Measurements from ENCODE around the gene MLPH.

MLPH gene

GRCh38 chr2:237453671-237454070, 33.4 kb upstream of the MLPH start:
- H3K27me3 ChIP-seq (ENCODE audit: insufficient read depth, low read length) = no peaks in the 10 kb centered on the region
- no peak overlapping the region for H3K4ac ChIP-seq (ENCODE audit: low read depth, low read length)
- no peak overlapping the region for H4K12ac ChIP-seq (ENCODE audit: low read depth, low read length)
- H2AK5ac ChIP-seq (ENCODE audit: low read length) = no peak overlapping the region
- DNase-seq = no peak
- H3K79me1 ChIP-seq (ENCODE audit: low read length) = no peaks in the 10 kb centered on the region
- H3K14ac ChIP-seq (ENCODE audit: low read length) = no peak overlapping the region
- no peaks in the 10 kb centered on the region for H3K79me2 ChIP-seq (ENCODE audit: control insufficient read depth, insufficient read depth, low read length, poor library complexity)
- H3K9me3 ChIP-seq (ENCODE audit: insufficient read depth, low read depth, low read length) = peaks cover 12% of the 10 kb centered on the region
- peaks cover 0 to 3% of the 10 kb centered on the region in 2 experiments for H3K36me3 ChIP-seq (ENCODE audit: control insufficient read depth in 1 of 2, insufficient read depth in 2 of 2, low read length in 2 of 2)
- peaks cover 2 to 4% of the 10 kb centered on the region in 2 experiments for H3K4me1 ChIP-seq (ENCODE audit: control insufficient read depth in 1 of 2, insufficient read depth in 2 of 2, low read length in 2 of 2)
- no CpG with 5 or more reads among the region's 3 CpGs for WGBS (ENCODE audit: extremely low coverage, insufficient coverage, insufficient read length)
- H2BK120ac ChIP-seq (ENCODE audit: insufficient read depth, low read length, poor library complexity) = no peak overlapping the region
- H4K91ac ChIP-seq (ENCODE audit: low read depth, low read length) = no peak overlapping the region
- H3K4me3 ChIP-seq (ENCODE audit: low read depth, low read length) = no peak overlapping the region
- H3K4me2 ChIP-seq (ENCODE audit: low read length) = no peak overlapping the region
- H2BK12ac ChIP-seq (ENCODE audit: low read length) = no peak overlapping the region
- H3K9ac ChIP-seq (ENCODE audit: low read length) = no peak overlapping the region
- no peak overlapping the region for H3K23ac ChIP-seq (ENCODE audit: low read length)
- no peak overlapping the region for H2BK5ac ChIP-seq (ENCODE audit: low read depth, low read length, poor library complexity)
- H3K27ac ChIP-seq (ENCODE audit: low read depth, low read length) = no peak overlapping the region
- no peak overlapping the region for H4K8ac ChIP-seq (ENCODE audit: low read depth, low read length)
- H3K18ac ChIP-seq (ENCODE audit: low read length) = no peak overlapping the region
- H2AFZ ChIP-seq (ENCODE audit: insufficient read depth, low read length, poor library complexity) = no peak overlapping the region

- Histone ChIP-seq H4K12ac (ENCODE audit: low read depth, low read length) (no peak overlapping the region), H2AK5ac (ENCODE audit: low read length) (no peak overlapping the region), H2AFZ (ENCODE audit: insufficient read depth, low read length, poor library complexity) (no peak overlapping the region), H3K14ac (ENCODE audit: low read length) (no peak overlapping the region), H3K79me2 (ENCODE audit: control insufficient read depth, insufficient read depth, low read length, poor library complexity) (no peaks in the 10 kb centered on the region), H2BK12ac (ENCODE audit: low read length) (no peak overlapping the region), H2BK5ac (ENCODE audit: low read depth, low read length, poor library complexity) (no peak overlapping the region), H3K9me3 (ENCODE audit: insufficient read depth, low read depth, low read length) (peaks cover 11% of the 10 kb centered on the region), H3K4me3 (ENCODE audit: low read depth, low read length) (no peak overlapping the region), H3K27ac (ENCODE audit: low read depth, low read length) (no peak overlapping the region), H3K4me2 (ENCODE audit: low read length) (no peak overlapping the region), H3K4me1 (ENCODE audit: control insufficient read depth in 1 of 2, insufficient read depth in 2 of 2, low read length in 2 of 2) (peaks cover 4 to 5% of the 10 kb centered on the region in 2 experiments), H3K27me3 (ENCODE audit: insufficient read depth, low read length) (no peaks in the 10 kb centered on the region), H2BK120ac (ENCODE audit: insufficient read depth, low read length, poor library complexity) (no peak overlapping the region), H3K4ac (ENCODE audit: low read depth, low read length) (no peak overlapping the region), H3K18ac (ENCODE audit: low read length) (no peak overlapping the region), H3K23ac (ENCODE audit: low read length) (no peak overlapping the region), H3K9ac (ENCODE audit: low read length) (no peak overlapping the region), H4K91ac (ENCODE audit: low read depth, low read length) (no peak overlapping the region), H3K36me3 (ENCODE audit: control insufficient read depth in 1 of 2, insufficient read depth in 2 of 2, low read length in 2 of 2) (no peaks in the 10 kb centered on the region), H3K79me1 (ENCODE audit: low read length) (no peaks in the 10 kb centered on the region), H4K8ac (ENCODE audit: low read depth, low read length) (no peak overlapping the region)
- no peak for DNase-seq
- no CpG with 5 or more reads among the region's 5 CpGs for WGBS (ENCODE audit: extremely low coverage, insufficient coverage, insufficient read length)
These were observed 31.3 kb upstream of the MLPH start for GRCh38 chr2:237455764-237456163.

GRCh38 chr2:237456200-237456843, 30.7 kb upstream of the MLPH start:
- Histone ChIP-seq H3K79me1 (ENCODE audit: low read length) (no peaks in the 10 kb centered on the region), H2AK5ac (ENCODE audit: low read length) (no peak overlapping the region), H4K8ac (ENCODE audit: low read depth, low read length) (no peak overlapping the region), H3K79me2 (ENCODE audit: control insufficient read depth, insufficient read depth, low read length, poor library complexity) (no peaks in the 10 kb centered on the region), H4K12ac (ENCODE audit: low read depth, low read length) (no peak overlapping the region), H3K27ac (ENCODE audit: low read depth, low read length) (no peak overlapping the region), H3K14ac (ENCODE audit: low read length) (no peak overlapping the region), H4K91ac (ENCODE audit: low read depth, low read length) (no peak overlapping the region), H3K27me3 (ENCODE audit: insufficient read depth, low read length) (no peaks in the 10 kb centered on the region), H3K36me3 (ENCODE audit: control insufficient read depth in 1 of 2, insufficient read depth in 2 of 2, low read length in 2 of 2) (no peaks in the 10 kb centered on the region), H3K4ac (ENCODE audit: low read depth, low read length) (no peak overlapping the region), H3K9ac (ENCODE audit: low read length) (no peak overlapping the region), H3K9me3 (ENCODE audit: insufficient read depth, low read depth, low read length) (peaks cover 11% of the 10 kb centered on the region), H3K4me2 (ENCODE audit: low read length) (no peak overlapping the region), H3K4me3 (ENCODE audit: low read depth, low read length) (no peak overlapping the region), H2BK120ac (ENCODE audit: insufficient read depth, low read length, poor library complexity) (no peak overlapping the region), H2BK12ac (ENCODE audit: low read length) (no peak overlapping the region), H2BK5ac (ENCODE audit: low read depth, low read length, poor library complexity) (no peak overlapping the region), H3K18ac (ENCODE audit: low read length) (no peak overlapping the region), H2AFZ (ENCODE audit: insufficient read depth, low read length, poor library complexity) (no peak overlapping the region), H3K4me1 (ENCODE audit: control insufficient read depth in 1 of 2, insufficient read depth in 2 of 2, low read length in 2 of 2) (peaks cover 4 to 5% of the 10 kb centered on the region in 2 experiments), H3K23ac (ENCODE audit: low read length) (no peak overlapping the region)
- DNase-seq = no peak
- WGBS (ENCODE audit: extremely low coverage, insufficient coverage, insufficient read length) = no CpG with 5 or more reads among the region's 11 CpGs

- 100% methylated on average over 1 of the region's 2 CpGs for WGBS (ENCODE audit: extremely low coverage, insufficient coverage, insufficient read length)
- no peak for DNase-seq
- H3K36me3 ChIP-seq (ENCODE audit: control insufficient read depth in 1 of 2, insufficient read depth in 2 of 2, low read length in 2 of 2) = no peaks in the 10 kb centered on the region
- peaks cover 11% of the 10 kb centered on the region for H3K9me3 ChIP-seq (ENCODE audit: insufficient read depth, low read depth, low read length)
- H2AFZ ChIP-seq (ENCODE audit: insufficient read depth, low read length, poor library complexity) = no peak overlapping the region
- no peak overlapping the region for H4K8ac ChIP-seq (ENCODE audit: low read depth, low read length)
- H2BK120ac ChIP-seq (ENCODE audit: insufficient read depth, low read length, poor library complexity) = no peak overlapping the region
- no peak overlapping the region for H4K91ac ChIP-seq (ENCODE audit: low read depth, low read length)
- no peak overlapping the region for H4K12ac ChIP-seq (ENCODE audit: low read depth, low read length)
- H3K14ac ChIP-seq (ENCODE audit: low read length) = no peak overlapping the region
- H2BK5ac ChIP-seq (ENCODE audit: low read depth, low read length, poor library complexity) = no peak overlapping the region
- H3K27ac ChIP-seq (ENCODE audit: low read depth, low read length) = no peak overlapping the region
- H3K4ac ChIP-seq (ENCODE audit: low read depth, low read length) = no peak overlapping the region
- H3K9ac ChIP-seq (ENCODE audit: low read length) = no peak overlapping the region
- H3K79me2 ChIP-seq (ENCODE audit: control insufficient read depth, insufficient read depth, low read length, poor library complexity) = no peaks in the 10 kb centered on the region
- no peaks in the 10 kb centered on the region for H3K27me3 ChIP-seq (ENCODE audit: insufficient read depth, low read length)
- no peak overlapping the region for H3K4me2 ChIP-seq (ENCODE audit: low read length)
- no peak overlapping the region for H2AK5ac ChIP-seq (ENCODE audit: low read length)
- H3K79me1 ChIP-seq (ENCODE audit: low read length) = no peaks in the 10 kb centered on the region
- H2BK12ac ChIP-seq (ENCODE audit: low read length) = no peak overlapping the region
- H3K4me3 ChIP-seq (ENCODE audit: low read depth, low read length) = no peak overlapping the region
- peaks cover 0 to 5% of the 10 kb centered on the region in 2 experiments for H3K4me1 ChIP-seq (ENCODE audit: control insufficient read depth in 1 of 2, insufficient read depth in 2 of 2, low read length in 2 of 2)
- H3K23ac ChIP-seq (ENCODE audit: low read length) = no peak overlapping the region
- H3K18ac ChIP-seq (ENCODE audit: low read length) = no peak overlapping the region
These were observed 29.6 kb upstream of the MLPH start for GRCh38 chr2:237457388-237457941.
